ENCODE measurements around the gene PLA1A. TPM values are rescaled to one million over a fixed set of nuclear protein-coding genes. Genes with fewer than 3 reads are reported as not detected.
A peak's percentile ranks its signal among the peaks of the same experiment; 100 is the strongest.

PLA1A gene
- total and polyA plus RNA-seq, 8 donors = 1.1 to 16.9 (median 3.3) TPM; not detected in 2

DNA sequence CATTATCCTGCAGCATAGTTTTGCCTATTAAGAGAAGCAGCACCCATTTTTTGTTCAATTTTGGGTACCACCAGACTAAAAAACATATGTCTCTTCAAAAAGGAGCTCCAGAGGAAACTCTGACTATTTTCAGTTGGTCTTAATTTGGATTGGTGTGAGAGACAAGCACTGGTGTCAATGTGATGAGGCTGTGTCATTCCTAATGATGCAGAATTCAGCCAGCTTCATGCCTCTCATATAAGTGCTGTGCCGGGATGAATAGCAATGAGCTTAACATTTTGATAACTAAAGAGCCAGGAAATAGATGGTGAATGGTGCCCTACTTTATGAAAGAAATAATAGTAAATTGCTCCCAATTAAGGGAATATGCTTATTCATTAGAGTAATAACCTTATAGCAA is 46.8 kb downstream of the PLA1A start:
- Histone ChIP-seq H3K4me3 (no peak overlapping the region), H3K36me3 (peaks cover 4 to 32% (median 13%) of the 10 kb centered on the region in 4 donors), H3K27ac (no peak overlapping the region), H3K27me3 (no peaks in the 10 kb centered on the region), H3K9me3 (no peaks in the 10 kb centered on the region), H3K4me1 (peaks cover 0 to 27% (median 15%) of the 10 kb centered on the region in 4 donors)
- 81 to 96% (median 92%) methylated on average over 1 of the region's 1 CpG for WGBS, 5 donors
- intact Hi-C loops (cut with DNase I; ENCODE audit: low total_unique reads) = no loop called here
- DNase-seq = no peak
- no peak for TF ChIP-seq POLR2AphosphoS5 (IDR thresholded peaks at IDR 0.05)

DNA sequence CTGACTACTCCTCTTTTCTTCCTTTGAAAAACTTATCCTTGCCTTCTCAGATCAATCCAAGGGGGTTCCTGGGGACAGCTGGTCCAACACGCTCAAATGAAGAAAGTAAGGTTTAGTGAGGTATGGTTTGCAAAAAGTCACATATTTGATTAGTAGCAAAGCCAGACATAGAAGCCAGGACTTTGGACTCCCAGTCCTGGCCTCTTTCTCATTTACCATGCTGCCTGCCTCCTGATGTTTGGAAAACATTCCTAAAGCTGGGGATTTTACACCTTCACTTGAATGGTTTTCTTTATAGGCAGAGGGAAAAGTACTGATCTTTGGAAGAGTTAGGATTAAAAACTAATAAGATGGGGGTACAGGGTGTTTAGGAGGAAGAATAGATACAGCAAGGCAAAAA is 48.1 kb downstream of the PLA1A start:
- Histone ChIP-seq H3K27me3 (no peaks in the 10 kb centered on the region), H3K27ac (peak overlapping the region in 2 of 5 donors; percentile 63 to 76), H3K4me1 (peaks cover 0 to 36% (median 20%) of the 10 kb centered on the region in 4 donors), H3K9me3 (no peaks in the 10 kb centered on the region), H3K36me3 (peaks cover 4 to 32% (median 13%) of the 10 kb centered on the region in 4 donors), H3K4me3 (no peak overlapping the region)
- WGBS, 5 donors = 33 to 90% (median 48%) methylated on average over 1 of the region's 1 CpG
- intact Hi-C loops (cut with DNase I; ENCODE audit: low total_unique reads) = no loop called here
- TF ChIP-seq, protein P1, sequence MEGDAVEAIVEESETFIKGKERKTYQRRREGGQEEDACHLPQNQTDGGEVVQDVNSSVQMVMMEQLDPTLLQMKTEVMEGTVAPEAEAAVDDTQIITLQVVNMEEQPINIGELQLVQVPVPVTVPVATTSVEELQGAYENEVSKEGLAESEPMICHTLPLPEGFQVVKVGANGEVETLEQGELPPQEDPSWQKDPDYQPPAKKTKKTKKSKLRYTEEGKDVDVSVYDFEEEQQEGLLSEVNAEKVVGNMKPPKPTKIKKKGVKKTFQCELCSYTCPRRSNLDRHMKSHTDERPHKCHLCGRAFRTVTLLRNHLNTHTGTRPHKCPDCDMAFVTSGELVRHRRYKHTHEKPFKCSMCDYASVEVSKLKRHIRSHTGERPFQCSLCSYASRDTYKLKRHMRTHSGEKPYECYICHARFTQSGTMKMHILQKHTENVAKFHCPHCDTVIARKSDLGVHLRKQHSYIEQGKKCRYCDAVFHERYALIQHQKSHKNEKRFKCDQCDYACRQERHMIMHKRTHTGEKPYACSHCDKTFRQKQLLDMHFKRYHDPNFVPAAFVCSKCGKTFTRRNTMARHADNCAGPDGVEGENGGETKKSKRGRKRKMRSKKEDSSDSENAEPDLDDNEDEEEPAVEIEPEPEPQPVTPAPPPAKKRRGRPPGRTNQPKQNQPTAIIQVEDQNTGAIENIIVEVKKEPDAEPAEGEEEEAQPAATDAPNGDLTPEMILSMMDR (IDR thresholded peaks at IDR 0.05) = no peak
- TF ChIP-seq EP300 (IDR thresholded peaks at IDR 0.05) = no peak
- TF ChIP-seq POLR2AphosphoS5 (IDR thresholded peaks at IDR 0.05) = no peak
- no peak for TF ChIP-seq POLR2A (IDR thresholded peaks at IDR 0.05)
- DNase-seq = peak in 1 of 2 donors; percentile 38

DNA sequence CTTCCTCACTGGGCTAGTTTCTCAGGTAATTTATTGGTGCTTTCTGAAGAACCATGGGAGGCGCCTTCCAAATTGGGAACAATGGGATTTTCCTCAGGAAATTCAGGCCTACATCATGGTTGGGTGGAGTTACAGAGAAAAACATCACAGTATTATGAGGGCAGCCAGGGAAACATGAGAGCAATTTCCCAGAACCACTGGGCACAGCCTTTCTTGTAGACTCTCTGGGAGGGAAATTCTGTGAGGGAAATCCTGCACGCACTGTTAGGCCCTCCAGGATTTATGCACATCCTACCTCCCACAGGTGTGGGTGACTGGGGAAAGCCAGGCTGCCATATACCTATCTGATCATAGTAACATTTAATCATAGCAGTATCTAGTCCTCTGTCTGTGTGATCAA is 49.5 kb downstream of the PLA1A start:
- intact Hi-C loops (cut with DNase I; ENCODE audit: low total_unique reads) = no loop called here
- no peaks in the 10 kb centered on the region for H3K27me3 ChIP-seq
- peak overlapping the region; percentile 10 to 76 (median 63) for H3K27ac ChIP-seq
- H3K4me1 ChIP-seq = peaks cover 0 to 36% (median 20%) of the 10 kb centered on the region in 4 donors
- DNase-seq = peak in 1 of 2 donors; percentile 49
- no peak overlapping the region for H3K4me3 ChIP-seq
- no peaks in the 10 kb centered on the region for H3K9me3 ChIP-seq
- TF ChIP-seq EP300 (IDR thresholded peaks at IDR 0.05) (no peak), POLR2AphosphoS5 (IDR thresholded peaks at IDR 0.05) (peak in 1 of 3 donors; percentile 5)
- H3K36me3 ChIP-seq = peaks cover 1 to 22% (median 4%) of the 10 kb centered on the region in 4 donors
- 64 to 90% (median 77%) methylated on average over 2 of the region's 2 CpGs for WGBS, 5 donors

DNA sequence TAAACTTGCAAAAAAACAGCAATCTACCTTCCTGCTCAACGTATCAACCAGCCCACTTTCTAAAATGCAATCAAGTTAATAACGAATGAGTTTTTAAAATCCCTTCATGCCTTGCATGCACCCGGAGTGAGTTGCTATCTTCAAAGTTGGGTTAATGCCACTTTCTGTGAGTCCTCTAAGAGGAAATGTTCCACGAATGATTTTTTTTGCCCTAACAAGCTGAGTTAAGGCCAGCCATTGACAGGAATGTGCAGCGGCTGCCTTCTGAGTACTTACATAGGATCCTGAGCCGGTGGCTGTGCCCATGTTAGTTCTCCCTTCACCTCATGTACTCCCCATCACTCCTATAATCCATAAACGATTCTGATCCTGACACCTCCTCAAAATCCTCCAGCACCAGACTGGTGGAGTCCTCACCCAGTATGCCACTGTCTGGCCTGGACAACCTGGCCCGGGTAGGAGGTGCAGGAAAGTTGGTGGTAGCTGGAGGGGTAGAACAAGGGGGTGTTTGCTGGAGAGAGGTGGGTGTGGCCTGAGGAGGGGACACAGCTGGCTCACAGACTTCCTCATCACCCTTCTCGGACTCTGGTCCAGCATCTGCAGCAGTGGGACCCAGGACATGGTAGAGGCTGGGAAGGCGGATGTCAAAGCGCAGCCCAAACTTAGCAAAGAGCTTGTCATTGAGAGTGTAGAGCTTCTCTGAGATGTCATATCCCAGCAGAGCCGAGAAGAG is 50.3 kb downstream of the PLA1A start:
- peaks cover 0 to 17% (median 2%) of the 10 kb centered on the region in 4 donors for H3K36me3 ChIP-seq
- DNase-seq = no peak
- H3K27me3 ChIP-seq = no peaks in the 10 kb centered on the region
- intact Hi-C loops (cut with DNase I; ENCODE audit: low total_unique reads) = no loop called here
- no peak for TF ChIP-seq EP300 (IDR thresholded peaks at IDR 0.05)
- no peak for TF ChIP-seq POLR2A (IDR thresholded peaks at IDR 0.05)
- TF ChIP-seq POLR2AphosphoS5 (IDR thresholded peaks at IDR 0.05) = no peak
- TF ChIP-seq, protein P1 (IDR thresholded peaks at IDR 0.05) = no peak
- WGBS, 5 donors = 54 to 67% (median 56%) methylated on average over 12 of the region's 12 CpGs
- H3K4me3 ChIP-seq = no peak overlapping the region
- peak overlapping the region; percentile 14 to 76 (median 63) for H3K27ac ChIP-seq
- H3K4me1 ChIP-seq = peaks cover 0 to 35% (median 20%) of the 10 kb centered on the region in 4 donors
- H3K9me3 ChIP-seq = no peaks in the 10 kb centered on the region

DNA sequence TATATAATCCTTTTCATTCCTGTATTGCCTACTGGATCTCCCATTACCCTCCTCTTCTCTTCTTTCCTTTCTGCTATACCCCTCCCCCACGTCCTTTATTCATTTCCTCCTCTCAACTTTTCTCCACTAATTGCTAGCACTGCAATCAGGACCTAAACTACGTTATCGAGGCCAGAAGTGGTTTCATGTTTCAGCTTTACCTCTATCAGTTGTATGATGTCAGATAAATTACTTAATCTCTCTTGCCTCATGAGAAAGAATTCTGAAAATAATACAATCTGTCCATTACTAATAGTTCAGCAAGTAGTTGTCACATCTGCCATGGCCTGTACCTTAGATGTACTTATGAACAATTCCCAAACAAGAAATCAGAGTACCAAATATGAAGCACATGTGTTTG is 52.1 kb downstream of the PLA1A start:
- 13 to 55% (median 19%) methylated on average over 3 of the region's 3 CpGs for WGBS, 5 donors
- Histone ChIP-seq H3K9me3 (no peaks in the 10 kb centered on the region), H3K27ac (peak overlapping the region in 2 of 5 donors; percentile 38 to 76), H3K4me3 (no peak overlapping the region), H3K4me1 (peaks cover 0 to 33% (median 19%) of the 10 kb centered on the region in 4 donors), H3K36me3 (peaks cover 0 to 25% (median 6%) of the 10 kb centered on the region in 4 donors), H3K27me3 (no peaks in the 10 kb centered on the region)
- intact Hi-C loops (cut with DNase I; ENCODE audit: low total_unique reads) = no loop called here
- TF ChIP-seq EP300 (IDR thresholded peaks at IDR 0.05) (no peak), POLR2A (IDR thresholded peaks at IDR 0.05) (no peak), POLR2AphosphoS5 (IDR thresholded peaks at IDR 0.05) (no peak)
- TF ChIP-seq, protein P1 (IDR thresholded peaks at IDR 0.05) = no peak
- DNase-seq = peak in 1 of 2 donors; percentile 60
